A549 (cell line): Measurements from ENCODE around the gene FHIT. TPM values are rescaled to one million over a fixed set of nuclear protein-coding genes. Genes with fewer than 3 reads are reported as not detected.

ENCODE experiments used
- ATAC-seq, 2 experiments: fragments of 200-7000 bp in 1 of 2; fragments of >200 bp in 1 of 2; cut with Nextera tagmentation in 1 of 2; cut with Tn5 transposase in 1 of 2; 3 replicates each; pipeline versions ENCODE4 v1.8.0 to v1.9.1; 2018 to 2020; ENCODE audit warnings: mild to moderate bottlenecking in 1 of 2, moderate library complexity in 1 of 2
- CTCF ChIA-PET: fragments of 300-600 bp; sonication (Branson Sonifier 250); formaldehyde crosslinking; extraction: SDS; loops from one replicate; lab custom pipeline; 2021; ENCODE audit warnings: antibody characterized with exemption, inconsistent platforms; lab: Yijun Ruan, JAX
- POLR2A ChIA-PET: fragments of 350-600 bp; formaldehyde crosslinking; extraction: SDS; loops from one replicate; lab custom pipeline; 2021; ENCODE audit warnings: antibody characterized with exemption, inconsistent platforms; lab: Yijun Ruan, JAX
- DNase-seq, 2 experiments: peaks; one replicate each; pipeline versions ENCODE4 v3.0.0 to v3.0.0-alpha.2; 2011 to 2016; ENCODE audit warnings: low read depth in 1 of 2, low spot score in 1 of 2
- FAIRE-seq: peaks from 2 replicates; lab custom pipeline; 2011; peaks lifted over from hg19 to GRCh38; lab: Jason Lieb, UNC
- H3K27ac ChIP-seq, 2 experiments: fragments of >200 bp; sonication (Bioruptor Twin); formaldehyde crosslinking; 3 replicates each; pipeline ENCODE4 v1.5.1; 2016 to 2017
- H3K4me1 ChIP-seq: fragments of >200 bp; sonication (Bioruptor Twin); formaldehyde crosslinking; 3 replicates; pipeline ENCODE4 v1.6.1; 2016
- H3K4me2 ChIP-seq: fragments of >200 bp; sonication (Bioruptor Twin); formaldehyde crosslinking; 3 replicates; pipeline ENCODE4 v1.6.1; 2016
- H3K4me3 ChIP-seq: fragments of >200 bp; sonication (Bioruptor Twin); formaldehyde crosslinking; 3 replicates; pipeline ENCODE4 v1.5.1; 2016
- H3K9me3 ChIP-seq: fragments of >200 bp; sonication (Bioruptor Twin); formaldehyde crosslinking; 3 replicates; pipeline ENCODE4 v1.6.1; 2016
- CBX2 ChIP-seq: fragments of 200-600 bp; sonication (generic); IDR thresholded peaks from 2 replicates; pipeline ENCODE4 v1.6.1; 2016; ENCODE audit warnings: low read depth, mild to moderate bottlenecking, borderline replicate concordance
- CBX8 ChIP-seq: fragments of 200-600 bp; sonication (generic); IDR thresholded peaks from 2 replicates; pipeline ENCODE4 v1.6.1; 2016
- CEBPB ChIP-seq, 2 experiments: fragments of >200 bp in 1 of 2; sonication (Bioruptor Twin) in 1 of 2; formaldehyde crosslinking in 1 of 2; IDR thresholded peaks; 2 replicates each; pipeline ENCODE4 v1.6.1; 2012 to 2016
- ELK1 ChIP-seq: fragments of 150-350 bp; IDR thresholded peaks from 2 replicates; pipeline ENCODE4 v1.6.1; 2014; ENCODE audit warnings: low read depth, mild to moderate bottlenecking, low read length
- FOSB ChIP-seq: fragments of 250-450 bp; sonication (Bioruptor Pico); IDR thresholded peaks from 2 replicates; pipeline ENCODE4 v1.5.0; 2020; ENCODE audit warnings: mild to moderate bottlenecking, moderate library complexity
- FOSL2 ChIP-seq, 2 experiments: fragments of 450-650 bp in 1 of 2; fragments of >200 bp in 1 of 2; sonication (Bioruptor Twin) in 1 of 2; formaldehyde crosslinking; IDR thresholded peaks; 2 replicates each; pipeline versions ENCODE4 v1.5.0 to v1.6.1; 2016 to 2020; ENCODE audit warnings: mild to moderate bottlenecking in 1 of 2, moderate library complexity in 1 of 2
- HOXA7 ChIP-seq: fragments of 250-450 bp; sonication (Bioruptor Pico); IDR thresholded peaks from 2 replicates; pipeline ENCODE4 v1.5.0; 2020; ENCODE audit warnings: mild to moderate bottlenecking, moderate library complexity
- JUN ChIP-seq, 2 experiments: fragments of >200 bp; sonication (Bioruptor Twin); formaldehyde crosslinking; IDR thresholded peaks; 2 replicates in 1 of 2; 3 replicates in 1 of 2; pipeline ENCODE4 v1.6.1; 2016 to 2017
- JUNB ChIP-seq: fragments of >200 bp; sonication (Bioruptor Twin); formaldehyde crosslinking; IDR thresholded peaks from 2 replicates; pipeline ENCODE4 v1.6.1; 2016
- KDM5A ChIP-seq: fragments of 200-600 bp; sonication (generic); IDR thresholded peaks from 2 replicates; pipeline ENCODE4 v1.6.1; 2016; ENCODE audit warnings: antibody characterized with exemption, mild to moderate bottlenecking
- MAFK ChIP-seq: fragments of 450-650 bp; IDR thresholded peaks from 2 replicates; pipeline ENCODE4 v1.6.1; 2014; ENCODE audit not compliant: partially characterized antibody
- NPAS2 ChIP-seq: fragments of 250-450 bp; sonication (Bioruptor Pico); IDR thresholded peaks from 2 replicates; pipeline ENCODE4 v1.8.0; 2022; ENCODE audit warnings: mild to moderate bottlenecking, moderate library complexity, borderline replicate concordance
- NR3C1 ChIP-seq: fragments of >200 bp; sonication (Bioruptor Twin); formaldehyde crosslinking; IDR thresholded peaks from 3 replicates; pipeline ENCODE4 v1.6.1; 2017
- PHF8 ChIP-seq: fragments of 200-600 bp; sonication (generic); IDR thresholded peaks from 2 replicates; pipeline ENCODE4 v1.6.1; 2016; ENCODE audit warnings: low read depth, mild to moderate bottlenecking, antibody characterized with exemption, moderate library complexity, borderline replicate concordance
- RAD21 ChIP-seq, 2 experiments: fragments of >200 bp in 1 of 2; sonication (Bioruptor Twin) in 1 of 2; formaldehyde crosslinking in 1 of 2; IDR thresholded peaks in 1 of 2; conservative IDR thresholded peaks in 1 of 2; 2 replicates in 1 of 2; 3 replicates in 1 of 2; pipeline ENCODE4 v1.6.1; 2012 to 2018; ENCODE audit warnings: inconsistent platforms in 1 of 2
- REST ChIP-seq: fragments of 200-600 bp; sonication (generic); IDR thresholded peaks from 2 replicates; pipeline ENCODE4 v1.6.1; 2016; ENCODE audit warnings: antibody characterized with exemption, mild to moderate bottlenecking, moderate library complexity
- RFX5 ChIP-seq: fragments of 450-650 bp; IDR thresholded peaks from 2 replicates; pipeline ENCODE4 v1.7.1; 2014; ENCODE audit warnings: antibody characterized with exemption, mild to moderate bottlenecking, moderate library complexity
- RNF2 ChIP-seq: fragments of 200-600 bp; sonication (generic); IDR thresholded peaks from 2 replicates; pipeline ENCODE4 v1.6.1; 2016; ENCODE audit warnings: low read depth, mild to moderate bottlenecking, antibody characterized with exemption, moderate library complexity, borderline replicate concordance
- SREBF2 ChIP-seq: fragments of 450-650 bp; IDR thresholded peaks from 2 replicates; pipeline ENCODE4 v1.6.1; 2014; ENCODE audit warnings: mild to moderate bottlenecking, moderate library complexity
- TFCP2L1 ChIP-seq: fragments of 250-450 bp; sonication (Bioruptor Pico); IDR thresholded peaks from 2 replicates; pipeline ENCODE4 v1.5.0; 2021; ENCODE audit warnings: mild to moderate bottlenecking
- TP53 ChIP-seq: fragments of 250-450 bp; sonication (Bioruptor Pico); IDR thresholded peaks from 2 replicates; pipeline ENCODE4 v1.5.0; 2021; ENCODE audit warnings: mild to moderate bottlenecking, moderate library complexity
- ZC3H11A ChIP-seq: fragments of 450-650 bp; IDR thresholded peaks from 2 replicates; pipeline ENCODE4 v1.6.1; 2014; ENCODE audit warnings: antibody characterized with exemption, mild to moderate bottlenecking
- ZSCAN20 ChIP-seq: fragments of 250-450 bp; sonication (Bioruptor Pico); IDR thresholded peaks from 2 replicates; pipeline ENCODE4 v1.8.0; 2022; ENCODE audit warnings: mild to moderate bottlenecking, moderate library complexity
- WGBS: methylation state at CpG from one replicate; pipeline ENCODE4 v1.1.6; 2017; ENCODE audit errors: missing lambda C conversion rate; 5-methylcytosine and 5-hydroxymethylcytosine counted together
- polyA plus RNA-seq, 4 experiments: library from polyadenylated mRNA; depleted of rRNA in 3 of 4; stranded (reverse); fragments of >200 nt; fragmentation: RNase III in 1 of 4; extraction: RNeasy Plus Mini Kit Qiagen cat#74134 plus additional on column Dnase treatment in 1 of 4; gene quantifications; 2 replicates in 3 of 4; 3 replicates in 1 of 4; pipeline ENCODE4 v1.2.3, GENCODE V29; 2011 to 2017
- TF ChIP-seq, protein P1 (sequence below): fragments of >200 bp; sonication (Bioruptor Twin); formaldehyde crosslinking; IDR thresholded peaks from 3 replicates; pipeline ENCODE4 v1.6.1; 2016
- TF ChIP-seq, protein P2 (sequence below): IDR thresholded peaks from 2 replicates; pipeline ENCODE4 v1.6.1; 2012

FHIT gene
- polyA plus RNA-seq, 2 of the 4 experiments (the other 2 are of a cell fraction), result 0.76 to 0.92 TPM

GRCh38 chr3:60898321-60898720 is 352.9 kb downstream of the FHIT start:
- TF ChIP-seq JUN (IDR thresholded peaks at IDR 0.05) (no peak), TP53 (CRISPR knock-in tag) (no peak), FOSB (CRISPR knock-in tag) (no peak), NPAS2 (CRISPR knock-in tag) (no peak), MAFK (no peak), CEBPB (IDR thresholded peaks at IDR 0.05) (no peak), CBX2 (no peak), ZC3H11A (no peak), REST (no peak), RFX5 (no peak)
- TF ChIP-seq, protein P1, sequence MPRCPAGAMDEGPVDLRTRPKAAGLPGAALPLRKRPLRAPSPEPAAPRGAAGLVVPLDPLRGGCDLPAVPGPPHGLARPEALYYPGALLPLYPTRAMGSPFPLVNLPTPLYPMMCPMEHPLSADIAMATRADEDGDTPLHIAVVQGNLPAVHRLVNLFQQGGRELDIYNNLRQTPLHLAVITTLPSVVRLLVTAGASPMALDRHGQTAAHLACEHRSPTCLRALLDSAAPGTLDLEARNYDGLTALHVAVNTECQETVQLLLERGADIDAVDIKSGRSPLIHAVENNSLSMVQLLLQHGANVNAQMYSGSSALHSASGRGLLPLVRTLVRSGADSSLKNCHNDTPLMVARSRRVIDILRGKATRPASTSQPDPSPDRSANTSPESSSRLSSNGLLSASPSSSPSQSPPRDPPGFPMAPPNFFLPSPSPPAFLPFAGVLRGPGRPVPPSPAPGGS, result no peak
- no peak overlapping the region for H3K4me3 ChIP-seq
- no peak overlapping the region for H3K27ac ChIP-seq
- 20% methylated on average over 1 of the region's 1 CpG for WGBS
- no peaks in the 10 kb centered on the region for H3K4me1 ChIP-seq
- ATAC-seq, result no peak
- DNase-seq, result no peak
- ChIA-PET CTCF (no interaction called here), POLR2A (no interaction called here)
- no peak for FAIRE-seq
- H3K9me3 ChIP-seq, result no peaks in the 10 kb centered on the region
- no peak overlapping the region for H3K4me2 ChIP-seq

DNA sequence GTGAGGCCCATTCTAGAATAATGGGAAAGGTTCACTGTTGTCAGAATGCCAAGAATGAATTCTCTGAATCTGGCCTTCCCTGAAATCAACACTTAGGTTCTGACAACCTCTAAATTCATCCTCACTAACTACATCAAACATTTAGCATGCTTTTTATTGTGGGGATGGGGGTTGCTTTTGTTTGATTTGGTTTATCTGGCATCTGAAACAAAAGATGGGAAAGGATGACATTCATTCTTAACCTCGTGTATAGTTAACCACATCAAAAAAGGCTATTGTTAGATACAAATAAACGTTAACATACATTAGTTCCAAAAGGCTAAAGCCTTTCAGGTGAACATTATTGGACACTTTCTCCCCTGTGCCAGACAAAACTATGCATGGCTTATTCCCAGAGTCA is 357.3 kb downstream of the FHIT start:
- FAIRE-seq, result no peak
- 0% methylated on average over 2 of the region's 2 CpGs for WGBS
- TF ChIP-seq RNF2, result no peak
- no peak for TF ChIP-seq ELK1
- TF ChIP-seq, protein P2, sequence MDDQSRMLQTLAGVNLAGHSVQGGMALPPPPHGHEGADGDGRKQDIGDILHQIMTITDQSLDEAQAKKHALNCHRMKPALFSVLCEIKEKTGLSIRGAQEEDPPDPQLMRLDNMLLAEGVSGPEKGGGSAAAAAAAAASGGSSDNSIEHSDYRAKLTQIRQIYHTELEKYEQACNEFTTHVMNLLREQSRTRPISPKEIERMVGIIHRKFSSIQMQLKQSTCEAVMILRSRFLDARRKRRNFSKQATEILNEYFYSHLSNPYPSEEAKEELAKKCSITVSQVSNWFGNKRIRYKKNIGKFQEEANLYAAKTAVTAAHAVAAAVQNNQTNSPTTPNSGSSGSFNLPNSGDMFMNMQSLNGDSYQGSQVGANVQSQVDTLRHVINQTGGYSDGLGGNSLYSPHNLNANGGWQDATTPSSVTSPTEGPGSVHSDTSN, result no peak
- TF ChIP-seq FOSL2 (IDR thresholded peaks at IDR 0.05), result no peak
- TF ChIP-seq FOSL2 (CRISPR knock-in tag; IDR thresholded peaks at IDR 0.05), result no peak
- no peak for TF ChIP-seq KDM5A
- no peak for TF ChIP-seq PHF8
- TF ChIP-seq CBX8, result no peak
- no peak for TF ChIP-seq CBX2
- no peak for TF ChIP-seq TFCP2L1
- no peak for TF ChIP-seq SREBF2
- no peak for TF ChIP-seq ZSCAN20
- TF ChIP-seq HOXA7, result no peak
- TF ChIP-seq, protein P1, result no peak
- TF ChIP-seq FOSB (CRISPR knock-in tag), result no peak
- no peak for TF ChIP-seq RAD21 (conservative IDR thresholded peaks at IDR 0.05 in 1 of 2, IDR thresholded peaks at IDR 0.05 in 1 of 2)
- TF ChIP-seq JUNB, result no peak
- TF ChIP-seq NR3C1, result no peak
- TF ChIP-seq, all 56 proteins: peak for 0

More for the DNA sequence above, 357.3 kb downstream of the FHIT start:
- Histone ChIP-seq H3K4me1 (no peaks in the 10 kb centered on the region), H3K9me3 (no peaks in the 10 kb centered on the region), H3K27ac (no peak overlapping the region), H3K4me2 (no peak overlapping the region), H3K4me3 (no peak overlapping the region)
- POLR2A ChIA-PET, result no interaction called here
- ATAC-seq, result no peak
- CTCF ChIA-PET, result no interaction called here
- DNase-seq, result no peak
